ENCODE data around the gene CASP1.

DNA sequence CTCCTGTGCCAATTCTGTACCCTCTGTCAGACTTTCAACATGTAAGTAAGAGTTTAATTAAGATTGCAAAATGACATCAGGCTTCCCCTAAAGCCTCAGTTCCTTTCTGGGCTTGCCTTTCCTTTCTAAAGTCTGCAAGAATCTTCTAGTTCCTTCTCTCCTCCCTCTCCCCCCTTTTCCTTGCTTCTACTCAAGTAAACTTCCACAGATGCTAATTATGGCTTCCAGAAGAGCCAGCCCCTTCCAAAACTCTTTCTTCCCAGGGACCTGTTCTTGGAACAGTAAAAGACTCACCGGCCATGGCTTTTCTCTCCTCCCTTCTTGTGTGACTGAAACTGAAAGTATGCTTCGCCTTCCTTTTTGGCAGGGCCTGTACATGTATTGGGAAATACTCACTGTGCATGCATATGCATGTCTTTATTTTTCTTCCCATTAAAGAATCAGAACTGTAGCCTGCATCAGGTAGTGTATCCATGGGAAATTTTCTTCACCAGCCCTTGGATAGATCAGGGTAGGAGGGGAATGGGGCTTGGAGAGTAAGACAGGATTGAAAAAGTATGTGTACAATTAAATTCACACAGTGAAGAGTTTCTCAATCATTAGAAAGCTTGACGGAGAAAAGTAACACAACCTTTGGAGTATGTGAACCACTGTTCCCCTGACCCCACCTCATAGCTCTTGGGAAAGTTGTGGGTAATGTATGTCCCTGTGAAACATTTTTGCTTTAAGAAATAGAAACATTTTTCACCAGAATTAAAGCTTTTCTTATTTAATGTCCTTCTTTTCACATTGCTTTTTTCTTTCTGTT, at the start of gene CASP1:
- no peak for TF ChIP-seq POLR2A (IDR thresholded peaks at IDR 0.05; ENCODE audit: low read length)
- TF ChIP-seq GATA1 (IDR thresholded peaks at IDR 0.05; ENCODE audit: low read depth, low read length) = no peak
